Stomach smooth muscle (tissue), 2 donors: ENCODE measurements around the gene TOPORS.

ENCODE experiments used
- H3K27ac ChIP-seq: one replicate; pipeline ENCODE4 v1.7.0; 2013; ENCODE audit warnings: mild to moderate bottlenecking, low read length, inconsistent platforms
- H3K27me3 ChIP-seq, 2 donors: one replicate each; pipeline ENCODE4 v1.7.0; 2013; ENCODE audit warnings: low read length in 2 of 2; ENCODE audit not compliant: insufficient read depth in 2 of 2, control insufficient read depth in 1 of 2
- H3K36me3 ChIP-seq, 2 donors: one replicate each; pipeline ENCODE4 v1.7.0; 2013; ENCODE audit warnings: low read length in 2 of 2; ENCODE audit not compliant: control insufficient read depth in 2 of 2, insufficient read depth in 2 of 2
- H3K4me1 ChIP-seq: one replicate; pipeline ENCODE4 v1.7.0; 2013; ENCODE audit warnings: low read length; ENCODE audit not compliant: control insufficient read depth, insufficient read depth
- H3K4me3 ChIP-seq, 2 donors: one replicate each; pipeline ENCODE4 v1.7.0; 2013; ENCODE audit warnings: low read length in 2 of 2
- H3K9ac ChIP-seq, 2 donors: one replicate each; pipeline ENCODE4 v1.7.0; 2013; ENCODE audit warnings: low read length in 2 of 2, mild to moderate bottlenecking in 1 of 2
- H3K9me3 ChIP-seq, 2 donors: one replicate each; pipeline ENCODE4 v1.7.0; 2013; ENCODE audit warnings: low read length in 2 of 2; ENCODE audit not compliant: control insufficient read depth in 2 of 2
- donor health status: healthy.
- donor health status: Pancreatic carcinoma.

Gene TOPORS

GRCh38 chr9:32580631-32581300, 28.4 kb upstream of the TOPORS start:
- no peaks in the 10 kb centered on the region for H3K9me3 ChIP-seq
- H3K36me3 ChIP-seq = no peaks in the 10 kb centered on the region
- no peak overlapping the region for H3K4me3 ChIP-seq
- peaks cover 0 to 2% of the 10 kb centered on the region in 2 donors for H3K27me3 ChIP-seq
- no peaks in the 10 kb centered on the region for H3K4me1 ChIP-seq
- no peak overlapping the region for H3K9ac ChIP-seq
- no peak overlapping the region for H3K27ac ChIP-seq

DNA sequence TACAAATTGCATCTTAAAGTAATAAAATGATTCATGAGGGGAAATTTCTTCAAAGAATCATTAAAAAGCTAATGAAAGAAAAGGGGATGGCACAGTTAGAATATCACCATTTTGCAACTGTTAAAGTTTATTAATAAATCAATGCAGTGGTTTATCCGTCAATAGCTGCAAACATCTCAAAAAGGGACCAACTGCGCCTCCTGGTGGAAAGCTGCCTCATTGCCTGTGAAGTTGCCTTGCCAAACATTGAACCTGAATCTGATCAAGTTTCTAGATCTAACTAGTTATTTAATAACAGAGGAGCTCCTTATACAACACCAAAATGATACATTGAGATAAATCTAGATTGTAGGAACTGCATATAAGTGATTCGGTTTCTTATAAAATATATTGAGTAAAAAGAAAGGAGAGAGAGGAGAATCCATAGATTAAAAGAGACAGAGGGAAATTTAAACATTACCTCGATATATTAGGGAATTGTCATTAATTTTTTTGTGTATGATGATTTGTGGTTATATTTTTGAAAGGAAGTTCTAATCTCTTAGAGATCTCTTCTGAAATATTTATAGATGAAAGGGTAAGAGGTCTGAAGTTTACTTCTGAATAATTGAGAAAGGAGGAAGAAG, 27.4 kb upstream of the TOPORS start:
- Histone ChIP-seq H3K27ac (no peak overlapping the region), H3K9me3 (no peaks in the 10 kb centered on the region), H3K4me1 (no peaks in the 10 kb centered on the region), H3K36me3 (no peaks in the 10 kb centered on the region), H3K4me3 (no peak overlapping the region), H3K9ac (no peak overlapping the region), H3K27me3 (peaks cover 0 to 2% of the 10 kb centered on the region in 2 donors)

- Histone ChIP-seq H3K9ac (no peak overlapping the region), H3K27me3 (peaks cover 0 to 2% of the 10 kb centered on the region in 2 donors), H3K4me1 (no peaks in the 10 kb centered on the region), H3K27ac (no peak overlapping the region), H3K4me3 (peak overlapping the region in 1 of 2 donors; percentile 22), H3K36me3 (no peaks in the 10 kb centered on the region), H3K9me3 (no peaks in the 10 kb centered on the region)
These were observed 26.6 kb upstream of the TOPORS start for GRCh38 chr9:32578976-32579375.

GRCh38 chr9:32577316-32577715, 24.9 kb upstream of the TOPORS start:
- Histone ChIP-seq H3K9me3 (no peaks in the 10 kb centered on the region), H3K27me3 (peaks cover 0 to 2% of the 10 kb centered on the region in 2 donors), H3K27ac (no peak overlapping the region), H3K36me3 (no peaks in the 10 kb centered on the region), H3K4me1 (peaks cover 2% of the 10 kb centered on the region), H3K4me3 (no peak overlapping the region), H3K9ac (no peak overlapping the region)

GRCh38 chr9:32574858-32575257, 22.5 kb upstream of the TOPORS start:
- Histone ChIP-seq H3K9me3 (no peaks in the 10 kb centered on the region), H3K27me3 (peaks cover 0 to 2% of the 10 kb centered on the region in 2 donors), H3K9ac (no peak overlapping the region), H3K36me3 (peaks cover 0 to 4% of the 10 kb centered on the region in 2 donors), H3K4me3 (no peak overlapping the region), H3K27ac (no peak overlapping the region), H3K4me1 (peaks cover 8% of the 10 kb centered on the region)

DNA sequence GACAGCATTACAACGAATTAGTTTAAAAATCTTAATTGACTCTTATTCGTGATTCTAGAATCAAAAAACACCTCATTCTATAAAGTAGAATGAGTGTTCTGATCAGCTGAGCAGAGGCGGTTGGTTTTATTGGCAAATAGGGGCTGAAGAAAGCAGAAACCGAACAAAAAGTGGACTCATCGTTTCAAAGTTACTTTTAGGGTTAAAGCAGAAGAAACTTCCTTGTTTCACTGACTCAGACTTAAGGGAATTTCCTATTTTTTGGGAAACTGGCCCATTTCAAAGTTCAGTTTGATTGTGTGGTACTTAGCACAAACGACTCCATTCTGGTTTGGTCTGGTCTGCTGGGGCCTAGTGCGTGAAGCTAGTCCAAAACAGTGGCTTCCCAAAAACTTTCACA, 21.4 kb upstream of the TOPORS start:
- Histone ChIP-seq H3K36me3 (peaks cover 0 to 4% of the 10 kb centered on the region in 2 donors), H3K27me3 (peaks cover 0 to 2% of the 10 kb centered on the region in 2 donors), H3K9ac (peak overlapping the region in 1 of 2 donors; percentile 97), H3K27ac (peak overlapping the region; percentile 93), H3K4me1 (peaks cover 8% of the 10 kb centered on the region), H3K4me3 (peak overlapping the region; percentile 98 to 99), H3K9me3 (no peaks in the 10 kb centered on the region)

GRCh38 chr9:32572900-32573523, 20.6 kb upstream of the TOPORS start, which contains the start of gene NDUFB6:
Gene NDUFB6 (minus strand): TSS chr9:32573159. CDS start chr9:32573060, 99 bp downstream.
- Histone ChIP-seq H3K9me3 (no peaks in the 10 kb centered on the region), H3K4me3 (peak within 1 kb of the TSS; percentile 98 to 99), H3K9ac (peak within 1 kb of the TSS; percentile 97), H3K36me3 (peaks cover under 1 to 4% of the 10 kb centered on the region in 2 donors), H3K4me1 (peaks cover 8% of the 10 kb centered on the region), H3K27ac (peak within 1 kb of the TSS; percentile 93), H3K27me3 (no peaks in the 10 kb centered on the region)

DNA sequence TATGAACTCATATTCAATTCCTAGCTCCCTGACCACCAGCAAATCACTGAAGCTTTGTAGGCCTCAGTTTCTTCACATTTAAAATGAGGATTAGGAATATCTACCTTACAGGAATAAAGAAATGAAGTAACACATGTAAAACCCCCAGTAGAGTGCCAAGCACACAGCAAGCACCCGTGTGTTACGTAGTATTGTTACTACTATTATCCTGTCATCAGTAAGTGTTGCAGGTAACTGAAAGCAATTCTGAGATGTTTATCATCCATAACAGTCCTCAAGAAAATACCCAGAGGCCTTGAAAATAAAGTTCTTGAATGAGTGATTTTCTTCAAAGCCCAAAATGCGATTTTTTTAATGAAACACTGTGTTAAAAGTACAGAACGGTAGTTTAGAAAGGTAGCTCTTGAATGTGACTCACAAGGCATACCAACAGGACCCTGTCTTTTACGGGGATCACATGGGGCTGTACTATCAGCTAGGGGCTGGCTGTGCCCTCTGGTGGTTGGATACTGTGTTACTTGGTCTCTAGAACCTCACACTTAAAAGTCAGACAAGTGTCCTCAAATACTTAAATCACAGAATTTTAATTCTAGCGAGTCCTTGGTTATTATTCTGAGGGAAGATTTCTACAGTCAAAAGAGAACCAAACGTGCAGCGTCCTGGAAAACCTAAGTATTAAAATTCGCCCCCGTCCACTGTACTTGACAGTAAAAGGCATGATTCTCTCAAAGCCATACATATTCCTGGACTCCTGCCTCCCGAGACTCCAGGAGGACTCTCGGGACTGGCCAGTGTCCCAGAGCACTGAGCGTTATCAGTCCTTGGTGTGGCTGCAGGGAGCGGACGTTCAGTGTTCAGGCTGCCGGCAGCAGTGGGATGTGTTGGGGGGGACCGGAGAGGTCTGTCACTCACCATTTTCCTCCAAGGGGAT, 19.8 kb upstream of the TOPORS start:
- peak overlapping the region; percentile 98 to 99 for H3K4me3 ChIP-seq
- no peaks in the 10 kb centered on the region for H3K9me3 ChIP-seq
- peak overlapping the region; percentile 93 for H3K27ac ChIP-seq
- peak overlapping the region; percentile 97 for H3K9ac ChIP-seq
- peaks cover 4 to 6% of the 10 kb centered on the region in 2 donors for H3K36me3 ChIP-seq
- H3K4me1 ChIP-seq = peaks cover 8% of the 10 kb centered on the region
- H3K27me3 ChIP-seq = no peaks in the 10 kb centered on the region

- Histone ChIP-seq H3K4me3 (no peak overlapping the region), H3K9ac (no peak overlapping the region), H3K36me3 (peaks cover 13 to 16% of the 10 kb centered on the region in 2 donors)
These were observed 17.9 kb upstream of the TOPORS start for GRCh38 chr9:32570262-32570661.

GRCh38 chr9:32566770-32567169, 14.4 kb upstream of the TOPORS start:
- Histone ChIP-seq H3K9me3 (no peaks in the 10 kb centered on the region), H3K27ac (no peak overlapping the region), H3K9ac (no peak overlapping the region), H3K36me3 (peaks cover 16 to 20% of the 10 kb centered on the region in 2 donors), H3K4me1 (peaks cover under 1% of the 10 kb centered on the region), H3K27me3 (no peaks in the 10 kb centered on the region), H3K4me3 (no peak overlapping the region)

More at GRCh38 chr9:32570262-32570661, 17.9 kb upstream of the TOPORS start:
- Histone ChIP-seq H3K4me1 (peaks cover 8% of the 10 kb centered on the region), H3K27ac (no peak overlapping the region), H3K9me3 (no peaks in the 10 kb centered on the region), H3K27me3 (no peaks in the 10 kb centered on the region)
